Kidney capillary endothelial cell (primary cell): ENCODE data around the gene PLXND1.
"Not testable (repeated sequence)": the region's sequence is repeated elsewhere in the genome, so short reads cannot be mapped to it uniquely, and the experiment has no call there.

Source experiments
- DNase-seq: peaks from one replicate; pipeline ENCODE4 v3.0.0-alpha.2; 2018; ENCODE audit warnings: low spot score

Gene PLXND1, protein sequence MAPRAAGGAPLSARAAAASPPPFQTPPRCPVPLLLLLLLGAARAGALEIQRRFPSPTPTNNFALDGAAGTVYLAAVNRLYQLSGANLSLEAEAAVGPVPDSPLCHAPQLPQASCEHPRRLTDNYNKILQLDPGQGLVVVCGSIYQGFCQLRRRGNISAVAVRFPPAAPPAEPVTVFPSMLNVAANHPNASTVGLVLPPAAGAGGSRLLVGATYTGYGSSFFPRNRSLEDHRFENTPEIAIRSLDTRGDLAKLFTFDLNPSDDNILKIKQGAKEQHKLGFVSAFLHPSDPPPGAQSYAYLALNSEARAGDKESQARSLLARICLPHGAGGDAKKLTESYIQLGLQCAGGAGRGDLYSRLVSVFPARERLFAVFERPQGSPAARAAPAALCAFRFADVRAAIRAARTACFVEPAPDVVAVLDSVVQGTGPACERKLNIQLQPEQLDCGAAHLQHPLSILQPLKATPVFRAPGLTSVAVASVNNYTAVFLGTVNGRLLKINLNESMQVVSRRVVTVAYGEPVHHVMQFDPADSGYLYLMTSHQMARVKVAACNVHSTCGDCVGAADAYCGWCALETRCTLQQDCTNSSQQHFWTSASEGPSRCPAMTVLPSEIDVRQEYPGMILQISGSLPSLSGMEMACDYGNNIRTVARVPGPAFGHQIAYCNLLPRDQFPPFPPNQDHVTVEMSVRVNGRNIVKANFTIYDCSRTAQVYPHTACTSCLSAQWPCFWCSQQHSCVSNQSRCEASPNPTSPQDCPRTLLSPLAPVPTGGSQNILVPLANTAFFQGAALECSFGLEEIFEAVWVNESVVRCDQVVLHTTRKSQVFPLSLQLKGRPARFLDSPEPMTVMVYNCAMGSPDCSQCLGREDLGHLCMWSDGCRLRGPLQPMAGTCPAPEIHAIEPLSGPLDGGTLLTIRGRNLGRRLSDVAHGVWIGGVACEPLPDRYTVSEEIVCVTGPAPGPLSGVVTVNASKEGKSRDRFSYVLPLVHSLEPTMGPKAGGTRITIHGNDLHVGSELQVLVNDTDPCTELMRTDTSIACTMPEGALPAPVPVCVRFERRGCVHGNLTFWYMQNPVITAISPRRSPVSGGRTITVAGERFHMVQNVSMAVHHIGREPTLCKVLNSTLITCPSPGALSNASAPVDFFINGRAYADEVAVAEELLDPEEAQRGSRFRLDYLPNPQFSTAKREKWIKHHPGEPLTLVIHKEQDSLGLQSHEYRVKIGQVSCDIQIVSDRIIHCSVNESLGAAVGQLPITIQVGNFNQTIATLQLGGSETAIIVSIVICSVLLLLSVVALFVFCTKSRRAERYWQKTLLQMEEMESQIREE (N-terminal part only)

DNA sequence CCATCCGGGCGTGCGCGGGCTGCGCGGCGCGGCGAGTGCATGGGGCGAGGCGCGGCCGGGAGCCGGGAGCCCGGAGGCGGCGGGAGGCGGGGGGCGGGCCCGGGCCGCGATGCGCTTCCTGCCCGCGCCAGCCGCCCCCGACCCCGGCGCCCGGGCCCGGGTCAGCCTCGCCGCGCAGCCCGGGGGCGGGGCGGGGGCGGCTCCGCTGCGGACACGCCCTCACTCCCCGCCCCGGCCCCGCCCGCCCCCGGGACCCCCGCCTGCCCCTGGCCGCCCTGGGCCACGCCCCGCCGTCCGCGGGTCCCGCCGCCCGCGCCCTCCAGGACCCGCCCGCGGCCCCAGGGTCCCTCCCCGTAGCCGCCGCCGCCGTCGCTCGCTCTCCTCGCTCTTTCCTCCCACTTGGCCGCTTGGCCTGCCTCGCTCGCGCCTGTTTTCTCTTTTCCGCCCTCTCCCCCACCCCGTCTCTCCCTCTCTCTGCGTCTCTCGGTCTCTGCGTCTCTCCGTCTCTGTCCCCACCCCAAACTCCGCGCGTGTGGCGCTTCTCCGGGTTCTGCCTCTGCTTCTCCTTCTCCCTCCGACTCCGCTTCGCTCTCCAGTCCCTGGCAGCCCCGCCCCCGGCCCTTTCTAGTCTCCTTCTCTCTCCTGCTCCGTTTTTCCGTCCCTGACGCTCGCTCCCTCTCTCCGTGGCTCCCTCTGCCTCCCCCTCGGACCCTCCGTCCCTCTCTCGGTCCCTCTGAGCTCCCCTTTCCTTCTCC is at the start of gene PLXND1:
TSS of gene PLXND1 (minus strand) at position 41 of the 755 bp plus-strand sequence. CDS start at position 4, 37 bp downstream.
- DNase-seq: no peak

GRCh38 chr3:129655291-129655700 is 48.8 kb upstream of the PLXND1 start:
- DNase-seq: no peak

GRCh38 chr3:129654131-129654530 is 47.7 kb upstream of the PLXND1 start:
- DNase-seq: no peak

GRCh38 chr3:129653019-129653418 is 46.5 kb upstream of the PLXND1 start:
- DNase-seq: no peak

GRCh38 chr3:129651435-129652202 is 45.1 kb upstream of the PLXND1 start:
- peak; percentile 80 for DNase-seq

DNA sequence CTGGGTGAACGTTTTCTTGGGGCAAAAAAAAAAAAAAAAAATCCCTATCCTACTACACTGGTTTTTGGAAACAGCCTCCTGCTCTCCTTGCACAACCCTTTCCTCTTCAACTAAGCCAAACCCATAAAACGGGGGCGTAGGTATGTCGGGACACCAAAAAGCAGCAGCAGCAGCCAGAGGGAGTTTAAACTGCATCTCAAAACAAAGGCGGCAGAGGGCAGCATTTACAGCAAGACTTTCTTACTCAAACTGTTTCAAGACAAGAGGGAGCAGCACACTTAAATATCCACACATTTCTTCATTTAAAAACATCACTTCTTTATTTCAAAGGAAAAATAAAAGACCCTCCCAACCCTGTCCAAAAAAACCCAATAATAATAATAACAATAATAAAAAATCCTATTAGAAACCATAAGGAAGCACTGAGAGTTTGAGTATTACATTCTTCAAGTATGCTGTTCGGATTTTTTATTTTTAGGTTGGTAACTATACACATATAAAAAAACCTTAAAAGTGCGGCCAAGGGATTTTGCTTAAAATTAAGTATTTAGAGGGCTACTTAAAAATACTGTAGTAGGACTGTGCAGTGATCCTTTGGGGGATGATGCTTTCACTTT is 43.9 kb upstream of the PLXND1 start:
- peak; percentile 56 for DNase-seq

GRCh38 chr3:129648391-129648790 is 41.9 kb upstream of the PLXND1 start:
- no peak for DNase-seq

DNA sequence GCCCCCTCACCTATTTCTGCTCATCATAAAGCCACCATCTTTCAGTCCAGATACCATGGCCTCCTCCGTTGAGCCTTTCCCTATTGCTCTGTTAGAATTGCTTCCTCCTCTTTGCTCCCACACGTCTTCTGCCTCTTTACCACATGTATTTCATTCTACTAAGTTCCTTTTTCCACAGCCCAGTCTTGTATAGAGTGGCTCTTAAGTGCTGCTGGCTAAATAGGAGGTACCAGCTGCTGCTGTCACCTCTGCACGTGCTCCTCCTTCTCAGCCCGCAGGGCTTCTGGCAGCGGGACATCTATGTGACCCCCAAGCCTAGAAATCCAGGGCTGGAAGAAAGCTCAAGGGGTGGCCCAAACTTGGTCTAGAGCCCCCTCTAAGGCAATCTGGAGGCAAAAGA is 38.8 kb upstream of the PLXND1 start:
- DNase-seq: no peak

- DNase-seq: no peak
Measured at GRCh38 chr3:129644836-129645235, 38.4 kb upstream of the PLXND1 start.

- not testable (repeated sequence) for DNase-seq
Measured at GRCh38 chr3:129641567-129642260, 35.2 kb upstream of the PLXND1 start.

DNA sequence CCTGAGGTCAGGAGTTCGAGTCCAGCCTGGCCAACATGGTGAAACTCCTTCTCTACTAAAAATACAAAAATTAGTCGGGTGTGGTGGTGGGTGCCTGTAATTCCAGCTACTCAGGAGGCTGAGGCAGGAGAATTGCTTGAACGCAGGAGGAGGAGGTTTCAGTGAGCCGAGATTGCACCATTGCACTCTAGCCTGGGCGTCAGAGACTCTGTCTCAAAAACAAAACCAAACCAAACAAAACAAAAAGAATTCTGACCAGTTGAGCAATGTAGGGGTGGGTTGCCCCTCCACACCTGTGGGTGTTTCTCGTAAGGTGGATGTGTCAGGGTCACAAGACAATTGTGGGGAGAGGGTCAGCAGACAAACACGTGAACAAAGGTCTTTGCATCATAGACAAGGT is 34.5 kb upstream of the PLXND1 start:
- DNase-seq: not testable (repeated sequence)

- DNase-seq: no peak
Measured at GRCh38 chr3:129638481-129638880, 32.0 kb upstream of the PLXND1 start.

GRCh38 chr3:129636082-129636481 is 29.6 kb upstream of the PLXND1 start:
- DNase-seq: no peak

- DNase-seq: no peak
Measured at GRCh38 chr3:129635656-129636055, 29.2 kb upstream of the PLXND1 start.

DNA sequence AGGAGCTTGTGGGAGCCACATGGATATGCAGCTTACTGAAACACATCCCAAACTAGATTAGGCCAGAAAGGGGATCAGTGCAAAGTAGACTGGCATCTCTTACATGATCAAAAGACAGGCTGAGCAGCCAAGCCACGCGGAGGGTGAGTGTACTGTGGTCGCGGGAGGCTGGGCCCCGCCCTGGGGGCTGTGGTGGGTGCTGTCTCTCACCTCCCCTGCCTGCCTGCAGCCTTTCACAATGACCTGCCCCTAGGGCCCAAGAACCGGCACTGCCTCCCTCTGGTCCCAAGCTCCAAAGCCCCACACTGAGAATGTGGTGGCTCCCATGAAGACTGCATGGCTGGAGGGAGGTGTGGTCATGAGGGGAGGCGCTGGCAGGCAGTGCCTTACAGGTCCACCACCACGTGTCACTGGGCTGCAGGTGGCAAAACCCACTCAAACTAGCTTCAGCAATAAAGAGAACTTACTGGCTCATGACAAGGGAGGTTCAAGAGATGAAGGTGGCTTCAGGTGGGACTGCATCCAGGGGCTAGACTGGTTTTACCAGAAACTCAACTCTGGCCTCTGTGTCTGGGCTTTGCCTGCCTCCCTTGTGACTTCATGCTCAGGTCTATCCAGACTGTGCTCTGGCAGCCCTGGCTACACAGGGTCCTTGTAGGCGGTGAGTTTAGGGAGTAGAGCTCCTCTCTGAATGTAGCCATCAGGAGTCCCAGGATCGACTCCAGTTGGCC is 27.4 kb upstream of the PLXND1 start:
- no peak for DNase-seq

GRCh38 chr3:129632977-129633376 is 26.5 kb upstream of the PLXND1 start:
- DNase-seq: no peak

- DNase-seq: no peak
Measured at GRCh38 chr3:129632556-129632955, 26.1 kb upstream of the PLXND1 start.

DNA sequence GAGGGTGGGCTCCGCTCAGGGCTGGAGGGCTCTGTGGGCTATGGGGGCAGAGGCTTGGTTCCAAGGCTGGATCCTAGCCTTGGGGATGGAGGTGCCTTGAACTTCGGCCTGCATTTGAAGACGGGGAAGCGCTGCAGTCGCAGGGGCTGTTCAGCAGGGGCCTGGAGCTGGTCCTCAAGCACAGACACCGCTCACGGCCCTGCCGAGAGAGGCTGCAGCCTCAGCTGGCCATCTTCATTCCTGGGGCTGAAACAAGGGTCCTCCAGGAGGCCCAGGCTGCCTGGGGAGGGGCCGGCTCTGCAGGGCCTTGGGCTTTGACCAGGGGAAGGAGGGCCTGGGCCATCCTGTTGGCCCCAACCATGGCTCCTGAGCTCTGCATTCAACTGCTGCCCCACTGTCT is 25.6 kb upstream of the PLXND1 start:
- DNase-seq: no peak

DNA sequence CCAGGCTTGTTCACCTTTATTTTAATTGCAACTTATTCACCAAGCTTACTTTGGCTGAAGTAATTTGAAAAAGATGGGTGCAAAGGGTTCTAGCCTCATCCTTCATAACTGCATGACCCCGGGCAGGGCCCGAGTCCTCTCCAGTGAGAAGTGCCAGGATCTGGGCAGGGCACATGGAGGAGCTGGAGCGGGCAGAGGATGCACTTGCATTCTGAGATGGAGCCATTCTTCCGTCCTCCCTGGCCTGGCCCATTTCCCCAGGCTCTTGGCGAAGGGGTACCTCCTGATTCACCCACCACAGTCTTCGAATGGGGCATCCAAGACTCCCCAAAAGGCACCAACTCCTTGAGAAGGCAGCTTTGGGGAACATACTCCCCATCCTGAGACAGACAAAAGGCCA is 22.5 kb upstream of the PLXND1 start:
- no peak for DNase-seq
